ENCODE results near the gene ITGA11.

ITGA11 gene

GRCh38 chr15:68283401-68283800 is 148.6 kb downstream of the ITGA11 start (continued):
- TF ChIP-seq POU6F1 (CRISPR knock-in tag; IDR thresholded peaks at IDR 0.05; ENCODE audit: borderline replicate concordance, low read depth) = no peak
- no peak for TF ChIP-seq ZFP30 (CRISPR knock-in tag; IDR thresholded peaks at IDR 0.05)
- no peak for TF ChIP-seq ZC3H10 (CRISPR knock-in tag; IDR thresholded peaks at IDR 0.05)
- no peak for TF ChIP-seq SNAI2 (CRISPR knock-in tag; IDR thresholded peaks at IDR 0.05)
- TF ChIP-seq, protein P1, sequence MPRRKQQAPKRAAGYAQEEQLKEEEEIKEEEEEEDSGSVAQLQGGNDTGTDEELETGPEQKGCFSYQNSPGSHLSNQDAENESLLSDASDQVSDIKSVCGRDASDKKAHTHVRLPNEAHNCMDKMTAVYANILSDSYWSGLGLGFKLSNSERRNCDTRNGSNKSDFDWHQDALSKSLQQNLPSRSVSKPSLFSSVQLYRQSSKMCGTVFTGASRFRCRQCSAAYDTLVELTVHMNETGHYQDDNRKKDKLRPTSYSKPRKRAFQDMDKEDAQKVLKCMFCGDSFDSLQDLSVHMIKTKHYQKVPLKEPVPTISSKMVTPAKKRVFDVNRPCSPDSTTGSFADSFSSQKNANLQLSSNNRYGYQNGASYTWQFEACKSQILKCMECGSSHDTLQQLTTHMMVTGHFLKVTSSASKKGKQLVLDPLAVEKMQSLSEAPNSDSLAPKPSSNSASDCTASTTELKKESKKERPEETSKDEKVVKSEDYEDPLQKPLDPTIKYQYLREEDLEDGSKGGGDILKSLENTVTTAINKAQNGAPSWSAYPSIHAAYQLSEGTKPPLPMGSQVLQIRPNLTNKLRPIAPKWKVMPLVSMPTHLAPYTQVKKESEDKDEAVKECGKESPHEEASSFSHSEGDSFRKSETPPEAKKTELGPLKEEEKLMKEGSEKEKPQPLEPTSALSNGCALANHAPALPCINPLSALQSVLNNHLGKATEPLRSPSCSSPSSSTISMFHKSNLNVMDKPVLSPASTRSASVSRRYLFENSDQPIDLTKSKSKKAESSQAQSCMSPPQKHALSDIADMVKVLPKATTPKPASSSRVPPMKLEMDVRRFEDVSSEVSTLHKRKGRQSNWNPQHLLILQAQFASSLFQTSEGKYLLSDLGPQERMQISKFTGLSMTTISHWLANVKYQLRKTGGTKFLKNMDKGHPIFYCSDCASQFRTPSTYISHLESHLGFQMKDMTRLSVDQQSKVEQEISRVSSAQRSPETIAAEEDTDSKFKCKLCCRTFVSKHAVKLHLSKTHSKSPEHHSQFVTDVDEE (CRISPR knock-in tag; IDR thresholded peaks at IDR 0.05) = no peak

DNA sequence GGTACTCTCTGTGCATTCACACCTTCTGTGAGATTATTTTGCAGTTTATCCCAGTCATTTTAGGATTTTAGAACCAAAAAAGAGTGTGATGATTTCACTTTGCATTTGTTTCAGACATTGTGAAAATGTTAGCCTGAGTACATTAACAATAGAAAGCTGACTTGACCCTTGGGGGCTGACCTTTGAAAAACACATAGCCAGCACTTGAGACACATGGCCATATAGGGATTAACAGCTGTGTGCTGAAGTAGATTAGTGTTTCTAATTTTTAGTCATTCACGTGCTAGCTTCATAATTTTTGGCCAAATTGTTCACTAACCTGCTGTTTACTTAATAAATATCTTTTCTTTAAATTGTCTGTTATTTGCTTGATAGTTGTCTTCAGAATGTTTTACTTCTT is 151.0 kb downstream of the ITGA11 start:
- no peak for ATAC-seq
- TF ChIP-seq, protein P2, sequence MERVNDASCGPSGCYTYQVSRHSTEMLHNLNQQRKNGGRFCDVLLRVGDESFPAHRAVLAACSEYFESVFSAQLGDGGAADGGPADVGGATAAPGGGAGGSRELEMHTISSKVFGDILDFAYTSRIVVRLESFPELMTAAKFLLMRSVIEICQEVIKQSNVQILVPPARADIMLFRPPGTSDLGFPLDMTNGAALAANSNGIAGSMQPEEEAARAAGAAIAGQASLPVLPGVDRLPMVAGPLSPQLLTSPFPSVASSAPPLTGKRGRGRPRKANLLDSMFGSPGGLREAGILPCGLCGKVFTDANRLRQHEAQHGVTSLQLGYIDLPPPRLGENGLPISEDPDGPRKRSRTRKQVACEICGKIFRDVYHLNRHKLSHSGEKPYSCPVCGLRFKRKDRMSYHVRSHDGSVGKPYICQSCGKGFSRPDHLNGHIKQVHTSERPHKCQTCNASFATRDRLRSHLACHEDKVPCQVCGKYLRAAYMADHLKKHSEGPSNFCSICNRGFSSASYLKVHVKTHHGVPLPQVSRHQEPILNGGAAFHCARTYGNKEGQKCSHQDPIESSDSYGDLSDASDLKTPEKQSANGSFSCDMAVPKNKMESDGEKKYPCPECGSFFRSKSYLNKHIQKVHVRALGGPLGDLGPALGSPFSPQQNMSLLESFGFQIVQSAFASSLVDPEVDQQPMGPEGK (CRISPR knock-in tag; IDR thresholded peaks at IDR 0.05; ENCODE audit: borderline replicate concordance) = no peak
- no peak for TF ChIP-seq CREB5 (CRISPR knock-in tag; IDR thresholded peaks at IDR 0.05; ENCODE audit: low read depth)

- no peak for ATAC-seq
- TF ChIP-seq CREB5 (CRISPR knock-in tag; IDR thresholded peaks at IDR 0.05; ENCODE audit: low read depth) (no peak), ESRRG (CRISPR knock-in tag; IDR thresholded peaks at IDR 0.05) (no peak), CSRNP3 (CRISPR knock-in tag; IDR thresholded peaks at IDR 0.05) (no peak), TOX (CRISPR knock-in tag; IDR thresholded peaks at IDR 0.05; ENCODE audit: borderline replicate concordance) (no peak), ZNF8 (CRISPR knock-in tag; IDR thresholded peaks at IDR 0.05) (no peak), ZFP3 (CRISPR knock-in tag; IDR thresholded peaks at IDR 0.05) (no peak), RARB (CRISPR knock-in tag; IDR thresholded peaks at IDR 0.05) (no peak), OSR1 (CRISPR knock-in tag; IDR thresholded peaks at IDR 0.05) (no peak), PPARA (CRISPR knock-in tag; IDR thresholded peaks at IDR 0.05; ENCODE audit: borderline replicate concordance) (no peak), ZC3H10 (CRISPR knock-in tag; IDR thresholded peaks at IDR 0.05) (no peak)
Measured at GRCh38 chr15:68279779-68280753, 151.9 kb downstream of the ITGA11 start.

All from SK-N-SH treated with all-trans-retinoic acid at 6 μM for 48 hours (cell line).